HFFc6 (cell line): ENCODE data around the gene BRINP3. TPM values are rescaled to one million over a fixed set of nuclear protein-coding genes. Genes with fewer than 3 reads are reported as not detected.

Source experiments
- DNase-seq: peaks from one replicate; pipeline ENCODE4 v3.0.0-alpha.2; 2018
- H3K27ac Mint-ChIP-seq: 2 replicates; pipeline ENCODE4 v1.8.0; 2020; ENCODE audit warnings: mild to moderate bottlenecking, mixed read lengths
- H3K27me3 Mint-ChIP-seq: 2 replicates; pipeline ENCODE4 v1.8.0; 2021; ENCODE audit warnings: mild to moderate bottlenecking, moderate library complexity, mixed read lengths; ENCODE audit not compliant: insufficient read depth
- H3K36me3 Mint-ChIP-seq: 2 replicates; pipeline ENCODE4 v1.8.0; 2021; ENCODE audit warnings: low read depth, mixed read lengths
- H3K4me1 Mint-ChIP-seq: 2 replicates; pipeline ENCODE4 v1.8.0; 2020; ENCODE audit warnings: low read depth, mixed read lengths
- H3K4me3 Mint-ChIP-seq: 2 replicates; pipeline ENCODE4 v1.8.0; 2020; ENCODE audit warnings: mild to moderate bottlenecking, moderate library complexity, mixed read lengths
- H3K9me3 Mint-ChIP-seq: 2 replicates; pipeline ENCODE4 v1.8.0; 2020; ENCODE audit warnings: mild to moderate bottlenecking, mixed read lengths
- total RNA-seq, 6 experiments: library from RNA; stranded (reverse); fragmentation: NEBNext Ultra II Directional; extraction: Animal tissue kit (Norgen Biotek cat#: 25700); gene quantifications; 2 replicates in 1 of 6; 3 replicates in 5 of 6; pipeline ENCODE4 v1.2.3, GENCODE V29; 2021
- TF ChIP-seq, protein P1 (sequence below): fragments of 200-600 bp; sonication (generic); IDR thresholded peaks from 2 replicates; pipeline ENCODE4 v1.5.0; 2021; ENCODE audit warnings: antibody characterized with exemption, mild to moderate bottlenecking

Gene BRINP3
- total RNA-seq, 6 experiments from 2014 or later: not detected

DNA sequence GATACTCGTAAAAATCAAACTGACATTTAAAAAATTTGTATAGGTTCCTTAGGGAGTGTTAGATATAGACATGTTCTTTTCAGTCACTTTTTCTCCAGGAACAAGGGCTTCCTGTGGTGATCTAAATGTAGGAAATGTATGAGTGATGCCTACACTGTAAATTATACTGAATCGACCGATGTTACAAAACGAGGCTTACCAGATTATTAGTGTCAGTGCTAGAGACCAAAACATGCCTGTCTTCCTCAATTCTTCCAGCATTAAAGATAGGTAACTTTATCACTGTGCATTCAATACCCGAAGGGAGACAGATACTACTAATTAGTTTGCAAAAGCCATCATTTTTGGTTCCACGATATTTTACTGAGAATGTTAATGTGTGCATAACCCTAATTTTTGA is 86.1 kb downstream of the BRINP3 start:
- peaks cover 19% of the 10 kb centered on the region for H3K9me3 Mint-ChIP-seq
- TF ChIP-seq, protein P1, sequence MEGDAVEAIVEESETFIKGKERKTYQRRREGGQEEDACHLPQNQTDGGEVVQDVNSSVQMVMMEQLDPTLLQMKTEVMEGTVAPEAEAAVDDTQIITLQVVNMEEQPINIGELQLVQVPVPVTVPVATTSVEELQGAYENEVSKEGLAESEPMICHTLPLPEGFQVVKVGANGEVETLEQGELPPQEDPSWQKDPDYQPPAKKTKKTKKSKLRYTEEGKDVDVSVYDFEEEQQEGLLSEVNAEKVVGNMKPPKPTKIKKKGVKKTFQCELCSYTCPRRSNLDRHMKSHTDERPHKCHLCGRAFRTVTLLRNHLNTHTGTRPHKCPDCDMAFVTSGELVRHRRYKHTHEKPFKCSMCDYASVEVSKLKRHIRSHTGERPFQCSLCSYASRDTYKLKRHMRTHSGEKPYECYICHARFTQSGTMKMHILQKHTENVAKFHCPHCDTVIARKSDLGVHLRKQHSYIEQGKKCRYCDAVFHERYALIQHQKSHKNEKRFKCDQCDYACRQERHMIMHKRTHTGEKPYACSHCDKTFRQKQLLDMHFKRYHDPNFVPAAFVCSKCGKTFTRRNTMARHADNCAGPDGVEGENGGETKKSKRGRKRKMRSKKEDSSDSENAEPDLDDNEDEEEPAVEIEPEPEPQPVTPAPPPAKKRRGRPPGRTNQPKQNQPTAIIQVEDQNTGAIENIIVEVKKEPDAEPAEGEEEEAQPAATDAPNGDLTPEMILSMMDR: no peak
- no peak overlapping the region for H3K27ac Mint-ChIP-seq
- no peak overlapping the region for H3K4me3 Mint-ChIP-seq
- H3K4me1 Mint-ChIP-seq: no peaks in the 10 kb centered on the region
- H3K27me3 Mint-ChIP-seq: no peaks in the 10 kb centered on the region
- no peak for DNase-seq
- H3K36me3 Mint-ChIP-seq: no peaks in the 10 kb centered on the region

DNA sequence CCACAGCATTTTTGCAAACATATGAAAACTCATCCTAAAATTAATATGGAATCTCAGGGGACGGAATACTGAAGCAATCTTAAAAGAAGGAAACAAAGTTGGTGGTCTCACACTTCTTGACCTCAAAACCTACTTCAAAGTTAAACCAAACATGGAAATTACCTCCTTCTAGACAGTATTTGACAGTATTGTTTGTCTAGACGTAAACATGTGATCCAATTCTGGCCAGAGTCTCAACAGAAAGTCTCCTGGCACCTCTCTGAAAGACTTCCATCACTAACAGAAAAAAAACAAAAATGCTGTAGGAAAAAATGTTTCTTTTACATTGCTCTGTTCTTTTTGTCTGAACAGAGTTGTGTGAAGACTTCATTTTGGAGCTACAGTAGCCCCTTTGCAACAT is 99.7 kb downstream of the BRINP3 start:
- Mint-ChIP-seq H3K9me3 (peaks cover 33% of the 10 kb centered on the region), H3K36me3 (peaks cover 7% of the 10 kb centered on the region), H3K4me3 (no peak overlapping the region), H3K27me3 (no peaks in the 10 kb centered on the region), H3K4me1 (no peaks in the 10 kb centered on the region), H3K27ac (no peak overlapping the region)
- DNase-seq: no peak
- TF ChIP-seq, protein P1: no peak

DNA sequence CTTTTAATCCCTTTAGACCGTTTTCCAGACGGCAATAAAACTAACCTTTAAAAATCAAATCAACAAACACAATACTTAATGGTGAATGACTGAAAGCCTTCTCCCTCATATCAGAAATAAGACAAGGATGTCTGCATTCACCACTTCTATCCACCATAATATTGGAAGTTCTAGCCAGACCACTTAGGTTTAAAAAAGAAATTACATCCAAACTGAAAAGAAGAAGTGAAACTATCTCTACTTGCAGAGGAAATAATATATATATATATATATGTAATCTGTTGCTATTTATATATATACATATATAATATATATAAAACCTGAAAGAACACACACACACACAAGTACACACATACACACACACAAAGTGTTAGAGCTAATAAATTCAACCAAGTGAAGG is 100.4 kb downstream of the BRINP3 start:
- TF ChIP-seq, protein P1: no peak
- no peak for DNase-seq
- Mint-ChIP-seq H3K27me3 (no peaks in the 10 kb centered on the region), H3K4me3 (no peak overlapping the region), H3K4me1 (no peaks in the 10 kb centered on the region), H3K36me3 (peaks cover 7% of the 10 kb centered on the region), H3K27ac (no peak overlapping the region), H3K9me3 (peaks cover 30% of the 10 kb centered on the region)

DNA sequence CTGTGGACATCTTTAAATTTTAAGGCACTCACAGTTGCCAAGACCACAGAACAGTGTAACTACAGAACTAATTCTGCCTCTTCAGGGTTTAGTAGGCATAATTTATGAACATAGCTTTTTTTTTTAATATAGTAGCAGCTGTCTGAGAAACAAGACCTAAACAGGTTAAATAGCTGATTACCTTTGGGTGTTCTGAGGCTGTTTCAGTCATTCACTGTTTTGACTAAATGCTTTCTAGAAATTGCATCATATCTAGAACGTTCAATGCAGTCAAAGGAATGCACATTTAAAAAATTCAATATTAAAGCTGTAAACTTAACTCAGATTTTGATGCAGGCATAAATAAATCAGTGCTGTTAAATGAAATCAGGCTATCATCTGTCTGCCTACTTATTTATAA is 101.6 kb downstream of the BRINP3 start:
- H3K4me3 Mint-ChIP-seq: no peak overlapping the region
- DNase-seq: no peak
- TF ChIP-seq, protein P1: no peak
- H3K36me3 Mint-ChIP-seq: peaks cover 7% of the 10 kb centered on the region
- no peaks in the 10 kb centered on the region for H3K27me3 Mint-ChIP-seq
- no peaks in the 10 kb centered on the region for H3K4me1 Mint-ChIP-seq
- no peak overlapping the region for H3K27ac Mint-ChIP-seq
- peaks cover 29% of the 10 kb centered on the region for H3K9me3 Mint-ChIP-seq

DNA sequence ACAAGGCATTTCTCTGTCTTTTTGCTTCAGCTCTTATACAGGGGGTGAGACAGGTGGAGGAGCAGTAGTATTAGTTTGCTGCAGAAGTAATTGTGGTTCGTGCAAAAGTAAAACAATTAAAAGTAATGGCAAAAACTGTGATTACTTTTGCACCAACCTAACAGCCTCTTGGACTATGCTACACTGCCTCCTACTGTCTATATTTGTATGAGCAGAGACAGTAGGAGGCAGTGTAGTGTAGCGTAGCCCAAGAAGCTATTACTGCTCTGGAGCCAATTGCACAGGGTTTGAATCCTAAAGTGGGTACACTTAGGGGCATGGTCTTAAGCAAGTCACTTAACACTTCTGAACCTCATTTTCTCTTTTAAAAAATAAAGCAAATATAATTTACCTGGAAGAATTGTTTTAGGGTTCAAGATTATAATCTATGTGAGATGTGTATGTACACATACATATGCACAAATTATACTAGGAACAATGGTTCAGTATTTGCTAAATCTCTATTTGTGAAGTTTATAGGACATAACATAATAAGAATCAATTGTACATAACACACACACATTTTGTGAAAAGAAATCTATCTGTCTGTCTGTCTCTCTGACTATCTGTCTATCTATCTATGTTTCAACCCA is 103.8 kb downstream of the BRINP3 start:
- TF ChIP-seq, protein P1: no peak
- no peak for DNase-seq
- Mint-ChIP-seq H3K9me3 (peaks cover 24% of the 10 kb centered on the region), H3K36me3 (no peaks in the 10 kb centered on the region; the same call in none of the 2 replicates), H3K27me3 (no peaks in the 10 kb centered on the region), H3K27ac (no peak overlapping the region), H3K4me3 (no peak overlapping the region), H3K4me1 (no peaks in the 10 kb centered on the region)

DNA sequence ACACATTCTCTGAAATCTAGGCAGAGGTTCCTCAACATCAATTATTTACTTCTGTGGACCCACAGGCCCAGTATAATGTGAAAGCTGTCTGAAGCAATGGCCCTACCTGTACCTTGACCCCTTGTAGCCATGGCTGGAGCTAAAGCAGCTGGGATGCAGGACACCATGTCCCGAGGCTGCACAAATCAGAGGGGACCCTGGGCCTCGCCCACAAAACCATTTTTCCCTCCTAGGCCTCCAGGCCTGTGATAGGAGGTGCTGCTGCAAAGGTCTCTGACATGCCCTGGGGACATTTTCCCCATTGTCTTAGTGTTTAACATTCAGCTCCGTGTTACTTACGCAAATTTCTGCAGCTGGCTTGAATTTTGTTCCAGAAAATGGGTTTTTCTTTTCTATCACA is 110.5 kb downstream of the BRINP3 start:
- peaks cover 41% of the 10 kb centered on the region for H3K9me3 Mint-ChIP-seq
- no peaks in the 10 kb centered on the region for H3K4me1 Mint-ChIP-seq
- no peak for DNase-seq

More for the DNA sequence above, 110.5 kb downstream of the BRINP3 start:
- Mint-ChIP-seq H3K4me3 (no peak overlapping the region), H3K27me3 (no peaks in the 10 kb centered on the region), H3K27ac (no peak overlapping the region), H3K36me3 (no peaks in the 10 kb centered on the region; the same call in 1 of the 2 replicates)
- TF ChIP-seq, protein P1: no peak
